Suprapubic skin (tissue), 4 donors: ENCODE measurements around the gene PARVB. TPM values are rescaled to one million over a fixed set of nuclear protein-coding genes. Genes with fewer than 3 reads are reported as not detected.

Experiments used
- DNase-seq, 2 donors: peaks; one replicate each; pipeline ENCODE4 v3.0.0-alpha.2; 2019; ENCODE audit warnings: low spot score in 2 of 2
- H3K27ac ChIP-seq: fragments of 200-600 bp; sonication (generic); one replicate; pipeline ENCODE4 v1.5.1; 2019
- H3K27me3 ChIP-seq: fragments of 200-600 bp; sonication (generic); one replicate; pipeline ENCODE4 v1.5.1; 2019
- H3K36me3 ChIP-seq: fragments of 200-600 bp; sonication (generic); one replicate; pipeline ENCODE4 v1.5.1; 2019
- H3K4me1 ChIP-seq: fragments of 200-600 bp; sonication (generic); one replicate; pipeline ENCODE4 v1.5.1; 2019
- H3K4me3 ChIP-seq: fragments of 200-600 bp; sonication (generic); one replicate; pipeline ENCODE4 v1.5.1; 2019; ENCODE audit warnings: mild to moderate bottlenecking
- H3K9me3 ChIP-seq: fragments of 200-600 bp; sonication (generic); one replicate; pipeline ENCODE4 v1.5.1; 2019
- CTCF ChIP-seq, 2 donors: fragments of 200-600 bp in 1 of 2; fragments of 450-650 bp in 1 of 2; sonication (generic) in 1 of 2; IDR thresholded peaks; one replicate each; pipeline ENCODE4 v1.5.1; 2016 to 2019; ENCODE audit warnings: antibody characterized with exemption in 2 of 2, mild to moderate bottlenecking in 1 of 2, moderate library complexity in 1 of 2
- EP300 ChIP-seq: sonication (generic); formaldehyde crosslinking; IDR thresholded peaks from one replicate; pipeline ENCODE4 v1.6.1; 2017; ENCODE audit warnings: antibody characterized with exemption
- POLR2A ChIP-seq, 2 donors: fragments of 450-650 bp; IDR thresholded peaks; one replicate each; pipeline ENCODE4 v1.6.1; 2017; ENCODE audit warnings: antibody characterized with exemption in 2 of 2, mild to moderate bottlenecking in 2 of 2, moderate library complexity in 2 of 2
- POLR2AphosphoS5 ChIP-seq, 3 donors: sonication (generic); formaldehyde crosslinking; IDR thresholded peaks; one replicate each; pipeline ENCODE4 v1.6.1; 2017; ENCODE audit warnings: antibody characterized with exemption in 3 of 3
- whole genome bisulfite sequencing: methylation state at CpG from one replicate; pipeline ENCODE4 v1.1.5; 2018; 5-methylcytosine and 5-hydroxymethylcytosine counted together
- total RNA-seq, 4 donors: library from RNA; depleted of rRNA; stranded (reverse); fragments of >200 nt; gene quantifications; one replicate each; pipeline ENCODE4 v1.1.0, GENCODE V29; 2016

The PARVB gene
- total RNA-seq, 4 donors from 2014 or later: 9.7 to 17.8 (median 13.3) TPM

DNA sequence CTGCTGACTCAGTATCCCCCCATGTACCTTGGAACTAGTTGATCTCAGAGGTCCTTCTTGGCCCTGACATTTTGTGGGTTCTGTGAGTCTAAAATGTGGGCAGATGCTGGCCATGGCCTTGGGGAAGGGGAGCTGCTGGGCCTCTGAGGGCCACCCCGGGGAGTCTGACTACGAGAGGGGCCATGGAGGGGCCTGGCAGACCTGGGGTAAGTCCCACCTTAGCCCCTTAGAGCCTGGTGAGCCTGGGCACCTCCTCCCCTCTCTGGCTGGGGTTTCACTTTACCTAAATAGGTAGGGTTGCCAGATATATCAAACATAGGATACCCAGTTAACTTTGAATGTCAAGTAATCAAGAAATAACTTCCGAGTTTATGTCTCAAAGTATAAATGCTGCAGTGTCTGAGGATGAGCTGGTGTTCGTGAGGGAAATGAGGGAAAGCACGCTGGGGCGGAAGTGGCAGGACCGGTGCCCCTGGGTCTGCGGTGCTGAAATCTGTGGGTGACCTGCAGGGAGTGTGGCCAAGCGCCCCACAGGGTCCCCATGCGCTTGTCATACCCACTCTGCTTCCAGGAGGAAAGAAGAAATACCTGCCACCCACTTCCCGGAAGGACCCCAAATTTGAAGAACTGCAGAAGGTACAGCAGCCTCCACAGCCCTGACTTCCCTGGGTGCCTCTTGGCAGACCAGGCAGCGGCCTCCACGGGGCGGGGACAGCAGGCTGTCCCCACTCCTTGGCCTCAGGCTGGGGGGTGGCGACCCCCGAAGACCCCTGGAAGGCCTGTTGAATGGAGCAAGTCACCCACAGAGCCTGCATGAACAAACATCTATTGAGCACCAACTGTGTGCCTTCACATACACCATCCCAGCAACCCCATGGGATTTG, 161.4 kb downstream of the PARVB start:
- peaks cover 29% of the 10 kb centered on the region for H3K27me3 ChIP-seq

GRCh38 chr22:44186121-44186510, 162.0 kb downstream of the PARVB start:
- no peaks in the 10 kb centered on the region for H3K36me3 ChIP-seq
- TF ChIP-seq CTCF (IDR thresholded peaks at IDR 0.05): no peak
- TF ChIP-seq POLR2AphosphoS5 (IDR thresholded peaks at IDR 0.05): no peak
- no peak for TF ChIP-seq POLR2A (IDR thresholded peaks at IDR 0.05)
- TF ChIP-seq EP300: no peak
- H3K4me3 ChIP-seq: no peak overlapping the region
- H3K27me3 ChIP-seq: peaks cover 24% of the 10 kb centered on the region
- no peak overlapping the region for H3K27ac ChIP-seq
- 90% methylated on average over 8 of the region's 8 CpGs for WGBS
- DNase-seq: no peak
- H3K4me1 ChIP-seq: no peaks in the 10 kb centered on the region
- H3K9me3 ChIP-seq: no peaks in the 10 kb centered on the region

More for the DNA sequence above, 161.4 kb downstream of the PARVB start:
- no peak overlapping the region for H3K27ac ChIP-seq
- 93% methylated on average over 9 of the region's 16 CpGs for WGBS
- H3K9me3 ChIP-seq: no peaks in the 10 kb centered on the region
- no peak overlapping the region for H3K4me3 ChIP-seq
- no peaks in the 10 kb centered on the region for H3K36me3 ChIP-seq
- no peak for DNase-seq
- no peaks in the 10 kb centered on the region for H3K4me1 ChIP-seq
- TF ChIP-seq POLR2A (IDR thresholded peaks at IDR 0.05) (no peak), EP300 (no peak), CTCF (IDR thresholded peaks at IDR 0.05) (no peak), POLR2AphosphoS5 (IDR thresholded peaks at IDR 0.05) (no peak)

DNA sequence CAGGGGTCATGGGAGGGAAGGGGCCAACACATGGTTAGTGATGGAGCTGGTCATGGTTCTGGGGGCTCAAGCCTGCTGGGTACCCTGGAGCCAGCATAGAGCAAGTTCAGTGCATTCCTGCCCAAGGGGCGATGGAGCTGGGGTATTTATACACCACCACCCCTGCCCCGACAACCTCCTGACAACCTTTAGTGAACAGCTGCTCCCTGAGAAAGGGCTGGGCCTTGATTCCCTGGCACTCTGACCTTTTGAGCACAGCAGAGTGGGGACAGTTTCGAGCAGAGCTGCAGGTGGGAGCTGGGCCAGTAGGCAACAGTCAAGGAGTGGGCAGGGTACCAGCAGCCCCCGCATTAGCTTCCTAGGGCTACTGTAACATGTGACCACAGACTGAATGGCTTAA, 162.6 kb downstream of the PARVB start:
- DNase-seq: no peak
- Histone ChIP-seq H3K4me1 (no peaks in the 10 kb centered on the region), H3K9me3 (no peaks in the 10 kb centered on the region), H3K4me3 (no peak overlapping the region), H3K27ac (no peak overlapping the region), H3K36me3 (no peaks in the 10 kb centered on the region), H3K27me3 (peaks cover 18% of the 10 kb centered on the region)
- no CpG with 5 or more reads among the region's 4 CpGs for WGBS
- TF ChIP-seq POLR2AphosphoS5 (IDR thresholded peaks at IDR 0.05) (no peak), EP300 (no peak)

- no peak overlapping the region for H3K4me3 ChIP-seq
- TF ChIP-seq POLR2A (IDR thresholded peaks at IDR 0.05) (no peak), POLR2AphosphoS5 (IDR thresholded peaks at IDR 0.05) (no peak), EP300 (no peak), CTCF (IDR thresholded peaks at IDR 0.05) (no peak)
- no peaks in the 10 kb centered on the region for H3K9me3 ChIP-seq
- H3K4me1 ChIP-seq: no peaks in the 10 kb centered on the region
- DNase-seq: no peak
- no peak overlapping the region for H3K27ac ChIP-seq
- WGBS: 96% methylated on average over 8 of the region's 12 CpGs
- peaks cover 8% of the 10 kb centered on the region for H3K27me3 ChIP-seq
- H3K36me3 ChIP-seq: no peaks in the 10 kb centered on the region
Observed at GRCh38 chr22:44187652-44188230, 163.6 kb downstream of the PARVB start.

GRCh38 chr22:44188316-44188715, 164.2 kb downstream of the PARVB start:
- no peak for TF ChIP-seq CTCF (IDR thresholded peaks at IDR 0.05)
- TF ChIP-seq POLR2AphosphoS5 (IDR thresholded peaks at IDR 0.05): no peak
- no peak for TF ChIP-seq EP300
- no peak for TF ChIP-seq POLR2A (IDR thresholded peaks at IDR 0.05)

More at GRCh38 chr22:44188316-44188715, 164.2 kb downstream of the PARVB start:
- Histone ChIP-seq H3K9me3 (no peaks in the 10 kb centered on the region), H3K27ac (no peak overlapping the region), H3K4me3 (no peak overlapping the region), H3K4me1 (no peaks in the 10 kb centered on the region), H3K27me3 (peaks cover 2% of the 10 kb centered on the region), H3K36me3 (no peaks in the 10 kb centered on the region)
- WGBS: 89% methylated on average over 8 of the region's 8 CpGs
- no peak for DNase-seq
